Measurements from ENCODE around the gene CFAP46.

DNA sequence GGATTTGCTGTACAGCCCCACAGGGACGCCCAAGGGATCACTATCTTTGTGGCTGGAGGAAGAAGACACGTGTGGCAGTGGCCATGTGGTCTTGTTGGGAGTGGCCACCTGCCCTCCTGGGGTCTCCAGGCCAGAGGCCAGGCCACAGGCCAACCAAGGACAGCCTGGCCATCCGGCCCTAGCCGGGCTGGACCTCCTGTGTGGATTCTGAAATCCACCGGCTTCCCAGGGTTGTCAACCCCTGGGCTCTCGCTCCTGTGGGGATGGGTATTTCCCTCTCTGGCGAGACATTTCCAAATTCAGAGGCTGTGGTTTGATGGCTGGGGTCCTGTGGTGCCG is 31.5 kb upstream of the CFAP46 start:
- TF ChIP-seq POLR2AphosphoS5 (IDR thresholded peaks at IDR 0.05; ENCODE audit: low read depth, low read length) (no peak), TAF1 (IDR thresholded peaks at IDR 0.05; ENCODE audit: borderline replicate concordance, insufficient read depth, low read length) (no peak)
- TF ChIP-seq, protein P1, sequence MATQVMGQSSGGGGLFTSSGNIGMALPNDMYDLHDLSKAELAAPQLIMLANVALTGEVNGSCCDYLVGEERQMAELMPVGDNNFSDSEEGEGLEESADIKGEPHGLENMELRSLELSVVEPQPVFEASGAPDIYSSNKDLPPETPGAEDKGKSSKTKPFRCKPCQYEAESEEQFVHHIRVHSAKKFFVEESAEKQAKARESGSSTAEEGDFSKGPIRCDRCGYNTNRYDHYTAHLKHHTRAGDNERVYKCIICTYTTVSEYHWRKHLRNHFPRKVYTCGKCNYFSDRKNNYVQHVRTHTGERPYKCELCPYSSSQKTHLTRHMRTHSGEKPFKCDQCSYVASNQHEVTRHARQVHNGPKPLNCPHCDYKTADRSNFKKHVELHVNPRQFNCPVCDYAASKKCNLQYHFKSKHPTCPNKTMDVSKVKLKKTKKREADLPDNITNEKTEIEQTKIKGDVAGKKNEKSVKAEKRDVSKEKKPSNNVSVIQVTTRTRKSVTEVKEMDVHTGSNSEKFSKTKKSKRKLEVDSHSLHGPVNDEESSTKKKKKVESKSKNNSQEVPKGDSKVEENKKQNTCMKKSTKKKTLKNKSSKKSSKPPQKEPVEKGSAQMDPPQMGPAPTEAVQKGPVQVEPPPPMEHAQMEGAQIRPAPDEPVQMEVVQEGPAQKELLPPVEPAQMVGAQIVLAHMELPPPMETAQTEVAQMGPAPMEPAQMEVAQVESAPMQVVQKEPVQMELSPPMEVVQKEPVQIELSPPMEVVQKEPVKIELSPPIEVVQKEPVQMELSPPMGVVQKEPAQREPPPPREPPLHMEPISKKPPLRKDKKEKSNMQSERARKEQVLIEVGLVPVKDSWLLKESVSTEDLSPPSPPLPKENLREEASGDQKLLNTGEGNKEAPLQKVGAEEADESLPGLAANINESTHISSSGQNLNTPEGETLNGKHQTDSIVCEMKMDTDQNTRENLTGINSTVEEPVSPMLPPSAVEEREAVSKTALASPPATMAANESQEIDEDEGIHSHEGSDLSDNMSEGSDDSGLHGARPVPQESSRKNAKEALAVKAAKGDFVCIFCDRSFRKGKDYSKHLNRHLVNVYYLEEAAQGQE (IDR thresholded peaks at IDR 0.05; ENCODE audit: insufficient read depth in 1 of 2, low read depth in 2 of 2, low read length in 2 of 2) = no peak
